Right atrium auricular region (tissue), 2 donors: ENCODE results near the gene CLDN14. TPM values are rescaled to one million over a fixed set of nuclear protein-coding genes. Genes with fewer than 3 reads are reported as not detected.
A peak's percentile ranks its signal among the peaks of the same experiment; 100 is the strongest.
"Not testable (repeated sequence)": the region's sequence is repeated elsewhere in the genome, so short reads cannot be mapped to it uniquely, and the experiment has no call there.

Source experiments
- DNase-seq: peaks from one replicate; pipeline ENCODE4 v3.0.0-alpha.2; 2019; ENCODE audit warnings: low spot score
- H3K27ac ChIP-seq, 2 donors: fragments of 200-600 bp; sonication (generic); 1 replicate in 1 of 2; 2 replicates in 1 of 2; pipeline ENCODE4 v1.5.1; 2016 to 2019
- H3K27me3 ChIP-seq, 2 donors: fragments of 200-600 bp; sonication (generic); one replicate each; pipeline versions ENCODE4 v1.5.1 to v1.6.0; 2017 to 2019
- H3K36me3 ChIP-seq: fragments of 200-600 bp; sonication (generic); one replicate; pipeline ENCODE4 v1.5.1; 2016
- H3K4me1 ChIP-seq, 2 donors: fragments of 200-600 bp; sonication (generic); one replicate each; pipeline versions ENCODE4 v1.5.1 to v1.6.0; 2017 to 2019
- H3K4me3 ChIP-seq, 2 donors: fragments of 200-600 bp; sonication (generic); 1 replicate in 1 of 2; 2 replicates in 1 of 2; pipeline ENCODE4 v1.5.1; 2017 to 2019; ENCODE audit warnings: mild to moderate bottlenecking in 1 of 2, moderate library complexity in 1 of 2
- H3K9me3 ChIP-seq, 2 donors: fragments of 200-600 bp; sonication (generic); one replicate each; pipeline ENCODE4 v1.5.1; 2019
- CTCF ChIP-seq, 2 donors: fragments of 200-600 bp; sonication (generic); IDR thresholded peaks; one replicate each; pipeline ENCODE4 v1.5.1; 2019; ENCODE audit warnings: antibody characterized with exemption in 2 of 2
- total RNA-seq, 2 donors: library from RNA; depleted of rRNA; stranded (reverse); fragments of >200 nt; gene quantifications; one replicate each; pipeline ENCODE4 v1.1.0, GENCODE V29; 2016

Gene CLDN14
- total RNA-seq, 2 donors from 2014 or later: not detected

DNA sequence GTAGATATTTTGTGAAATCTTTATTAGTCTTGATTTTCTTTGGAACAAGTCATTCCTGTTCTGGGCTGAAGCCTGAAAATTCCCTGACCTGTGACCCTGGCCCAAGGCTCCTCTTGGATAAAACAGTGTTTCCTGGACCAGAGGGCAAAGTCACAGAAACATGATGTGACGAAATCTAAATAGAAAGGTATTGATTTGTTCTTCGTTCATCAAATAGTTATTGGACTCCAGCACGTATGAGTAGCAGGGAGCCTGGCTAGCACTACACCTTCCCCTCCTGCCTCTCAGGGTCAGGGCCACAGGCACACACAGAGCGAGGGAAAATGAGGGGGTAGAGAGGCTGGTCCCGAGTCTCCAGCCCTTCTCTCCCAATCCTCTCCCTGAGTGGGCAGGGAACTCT, 1.7 kb upstream of the CLDN14 start:
- Histone ChIP-seq H3K27ac (no peak overlapping the region), H3K4me3 (no peak overlapping the region), H3K27me3 (no peaks in the 10 kb centered on the region), H3K4me1 (no peaks in the 10 kb centered on the region), H3K36me3 (no peaks in the 10 kb centered on the region), H3K9me3 (no peaks in the 10 kb centered on the region)
- no peak for DNase-seq
- no peak for TF ChIP-seq CTCF (IDR thresholded peaks at IDR 0.05)

DNA sequence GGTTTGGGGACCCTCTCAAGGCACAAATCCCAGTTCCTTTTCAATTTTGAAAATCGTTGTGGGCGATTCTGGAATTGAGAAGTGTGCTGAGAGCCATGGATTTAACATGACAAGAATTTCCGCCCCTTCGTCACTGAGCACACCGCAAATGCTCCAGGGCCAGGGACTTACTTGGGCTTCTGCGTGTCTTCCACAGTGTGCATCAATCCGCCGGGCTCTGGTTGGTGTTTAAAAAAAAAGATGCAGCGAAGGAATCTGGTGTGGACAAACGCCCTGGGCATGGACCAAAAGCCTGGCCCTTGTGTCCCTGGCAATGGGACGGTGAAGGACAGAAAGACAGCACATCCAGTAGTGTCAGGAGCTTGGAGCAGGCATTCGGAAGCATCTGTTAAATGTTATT, 696 bp upstream of the CLDN14 start:
- no peak overlapping the region for H3K27ac ChIP-seq
- DNase-seq: no peak

GRCh38 chr21:36478941-36479340, 981 bp downstream of the CLDN14 start:
- no peak overlapping the region for H3K4me3 ChIP-seq
- H3K27ac ChIP-seq: no peak overlapping the region
- no peak for TF ChIP-seq CTCF (IDR thresholded peaks at IDR 0.05)
- H3K4me1 ChIP-seq: no peaks in the 10 kb centered on the region
- H3K9me3 ChIP-seq: no peaks in the 10 kb centered on the region
- no peaks in the 10 kb centered on the region for H3K27me3 ChIP-seq
- DNase-seq: no peak
- H3K36me3 ChIP-seq: no peaks in the 10 kb centered on the region

More for the DNA sequence above, 696 bp upstream of the CLDN14 start:
- H3K27me3 ChIP-seq: no peaks in the 10 kb centered on the region
- H3K36me3 ChIP-seq: no peaks in the 10 kb centered on the region
- TF ChIP-seq CTCF (IDR thresholded peaks at IDR 0.05): no peak
- H3K4me1 ChIP-seq: no peaks in the 10 kb centered on the region
- H3K4me3 ChIP-seq: no peak overlapping the region
- no peaks in the 10 kb centered on the region for H3K9me3 ChIP-seq

DNA sequence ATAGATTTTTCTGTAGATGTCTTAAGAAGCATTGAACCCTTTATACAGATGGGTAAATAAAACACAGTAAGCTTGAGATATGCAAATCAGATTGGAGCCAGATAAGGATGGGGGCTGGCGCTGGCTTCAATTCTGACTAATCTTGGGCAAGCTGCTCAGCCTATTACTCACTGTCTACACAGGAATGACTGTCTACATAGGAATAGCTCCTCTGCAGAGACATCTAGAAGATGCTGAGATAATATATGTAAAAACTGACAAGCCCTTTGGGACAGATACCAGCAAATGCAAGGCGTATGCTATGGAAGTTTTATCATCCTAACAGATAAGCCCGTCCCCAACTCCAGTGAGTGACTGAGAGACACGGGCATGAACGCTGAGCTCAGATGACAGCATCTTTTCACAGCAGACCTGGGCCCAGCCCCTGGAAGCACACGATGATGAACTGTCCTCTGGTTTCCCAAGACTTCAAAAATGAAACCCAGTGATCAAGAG, 1.7 kb downstream of the CLDN14 start:
- no peaks in the 10 kb centered on the region for H3K36me3 ChIP-seq
- DNase-seq: no peak
- H3K4me1 ChIP-seq: no peaks in the 10 kb centered on the region

DNA sequence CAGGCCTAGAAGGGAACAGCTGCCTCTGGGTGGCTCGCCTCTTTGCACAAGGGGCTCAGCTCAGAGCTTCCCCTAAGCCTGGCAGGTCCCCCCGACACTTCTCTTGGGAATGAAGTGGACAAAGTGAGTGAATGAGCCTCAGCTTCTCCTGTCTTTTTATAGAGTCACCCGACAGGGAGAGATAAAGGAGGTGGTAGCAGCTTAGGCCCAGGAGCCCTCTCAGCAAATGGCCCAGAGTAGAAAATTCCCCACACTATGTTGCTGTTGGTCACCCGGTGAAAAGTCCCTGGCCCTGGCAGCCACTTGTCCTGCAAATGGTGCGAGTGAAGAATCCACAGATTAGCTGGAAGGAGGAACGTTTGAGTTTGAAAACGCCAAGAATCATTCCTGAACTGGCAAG, 2.4 kb downstream of the CLDN14 start:
- no peak for TF ChIP-seq CTCF (IDR thresholded peaks at IDR 0.05)
- no peaks in the 10 kb centered on the region for H3K4me1 ChIP-seq
- H3K9me3 ChIP-seq: no peaks in the 10 kb centered on the region
- H3K4me3 ChIP-seq: no peak overlapping the region
- H3K36me3 ChIP-seq: no peaks in the 10 kb centered on the region
- H3K27ac ChIP-seq: peak overlapping the region in 1 of 2 donors; percentile 2
- no peak for DNase-seq
- H3K27me3 ChIP-seq: no peaks in the 10 kb centered on the region

More for the DNA sequence above, 1.7 kb downstream of the CLDN14 start:
- Histone ChIP-seq H3K9me3 (no peaks in the 10 kb centered on the region), H3K27me3 (no peaks in the 10 kb centered on the region), H3K4me3 (no peak overlapping the region), H3K27ac (no peak overlapping the region)
- no peak for TF ChIP-seq CTCF (IDR thresholded peaks at IDR 0.05)

- Histone ChIP-seq H3K4me3 (no peak overlapping the region), H3K27ac (peak overlapping the region in 1 of 2 donors; percentile 2), H3K36me3 (no peaks in the 10 kb centered on the region), H3K4me1 (no peaks in the 10 kb centered on the region), H3K9me3 (no peaks in the 10 kb centered on the region), H3K27me3 (no peaks in the 10 kb centered on the region)
- no peak for TF ChIP-seq CTCF (IDR thresholded peaks at IDR 0.05)
- DNase-seq: no peak
These were observed 2.9 kb downstream of the CLDN14 start for GRCh38 chr21:36477001-36477400.

DNA sequence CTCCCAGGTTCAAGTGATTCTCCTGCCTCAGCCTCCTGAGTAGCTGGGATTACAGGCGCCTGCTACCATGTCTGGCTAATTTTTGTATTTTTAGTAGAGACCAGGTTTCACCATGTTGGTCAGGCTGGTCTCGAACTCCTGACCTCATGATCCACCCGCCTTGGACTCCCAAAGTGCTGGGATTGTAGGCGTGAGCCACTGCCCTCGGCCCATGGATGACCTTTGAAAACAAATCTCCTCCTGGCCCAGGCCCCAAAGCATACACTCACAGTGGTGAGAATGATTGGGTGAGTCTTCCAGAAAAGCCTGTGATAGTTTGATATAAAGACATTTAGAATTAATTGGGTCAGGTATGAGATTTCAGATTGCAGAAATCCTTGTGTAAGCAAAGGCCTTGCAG, 3.4 kb downstream of the CLDN14 start:
- not testable (repeated sequence) for H3K27ac ChIP-seq, H3K4me3 ChIP-seq, H3K36me3 ChIP-seq, H3K27me3 ChIP-seq, H3K4me1 ChIP-seq, H3K9me3 ChIP-seq, DNase-seq
